Skeletal muscle satellite cell (primary cell): ENCODE measurements around the gene AP5S1.

Experiments
- H3K27me3 ChIP-seq: 2 replicates; pipeline ENCODE4 v1.7.0; 2013; ENCODE audit warnings: low read length; ENCODE audit not compliant: control insufficient read depth, insufficient read depth
- H3K36me3 ChIP-seq: 2 replicates; pipeline ENCODE4 v1.7.0; 2013; ENCODE audit warnings: mild to moderate bottlenecking, control low read depth, low read length; ENCODE audit not compliant: insufficient read depth
- H3K4me1 ChIP-seq: 2 replicates; pipeline ENCODE4 v1.7.0; 2013; ENCODE audit warnings: low read length; ENCODE audit not compliant: control insufficient read depth, insufficient read depth
- H3K4me2 ChIP-seq: 2 replicates; pipeline ENCODE4 v1.7.0; 2013; ENCODE audit warnings: mild to moderate bottlenecking, low read length
- H3K4me3 ChIP-seq: 2 replicates; pipeline ENCODE4 v1.7.0; 2013; ENCODE audit warnings: low read length
- H3K9ac ChIP-seq: 2 replicates; pipeline ENCODE4 v1.7.0; 2013; ENCODE audit warnings: mild to moderate bottlenecking, low read depth, low read length, moderate library complexity
- H3K9me3 ChIP-seq: replicated peaks from 2 replicates; pipeline ENCODE4 v1.7.0; 2013; ENCODE audit warnings: mild to moderate bottlenecking, control low read depth, low read length

The AP5S1 gene

DNA sequence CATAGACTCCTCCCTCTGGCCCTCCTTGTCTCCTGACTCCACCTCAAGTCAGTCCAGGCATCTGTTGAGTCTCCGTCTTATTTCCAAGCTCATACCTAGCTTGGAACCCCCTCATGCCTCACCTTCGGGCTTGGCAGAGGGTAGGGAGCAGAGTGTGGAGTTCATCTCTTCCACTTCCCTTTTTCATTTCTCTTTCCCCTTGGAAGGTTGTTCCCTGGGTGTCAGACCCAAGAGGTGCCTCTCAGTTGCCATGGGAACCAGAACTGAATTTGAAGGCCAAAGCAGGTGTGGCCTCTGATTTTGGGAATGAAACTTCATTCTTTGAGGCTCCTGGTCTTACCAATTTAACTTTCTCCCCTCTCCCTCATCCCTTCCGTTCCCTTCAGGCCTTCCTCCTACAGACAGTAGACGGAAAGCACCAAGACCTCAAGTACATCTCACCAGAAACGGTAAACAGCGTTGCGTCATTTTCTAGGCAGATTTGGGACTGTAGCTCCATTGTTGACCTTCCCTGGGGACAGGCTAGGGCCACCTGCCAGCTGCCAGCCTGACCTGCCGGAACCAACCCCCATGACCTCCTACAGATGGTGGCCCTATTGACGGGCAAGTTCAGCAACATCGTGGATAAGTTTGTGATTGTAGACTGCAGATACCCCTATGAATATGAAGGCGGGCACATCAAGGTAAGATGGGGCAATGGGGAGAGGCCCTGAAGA is 17.7 kb upstream of the AP5S1 start:
- H3K4me3 ChIP-seq = no peak overlapping the region
- no peak overlapping the region for H3K9ac ChIP-seq
- no peaks in the 10 kb centered on the region for H3K27me3 ChIP-seq
- H3K9me3 ChIP-seq = no peaks in the 10 kb centered on the region
- H3K4me2 ChIP-seq = no peak overlapping the region
- peaks cover 55% of the 10 kb centered on the region for H3K4me1 ChIP-seq
- H3K36me3 ChIP-seq = peaks cover 85% of the 10 kb centered on the region

DNA sequence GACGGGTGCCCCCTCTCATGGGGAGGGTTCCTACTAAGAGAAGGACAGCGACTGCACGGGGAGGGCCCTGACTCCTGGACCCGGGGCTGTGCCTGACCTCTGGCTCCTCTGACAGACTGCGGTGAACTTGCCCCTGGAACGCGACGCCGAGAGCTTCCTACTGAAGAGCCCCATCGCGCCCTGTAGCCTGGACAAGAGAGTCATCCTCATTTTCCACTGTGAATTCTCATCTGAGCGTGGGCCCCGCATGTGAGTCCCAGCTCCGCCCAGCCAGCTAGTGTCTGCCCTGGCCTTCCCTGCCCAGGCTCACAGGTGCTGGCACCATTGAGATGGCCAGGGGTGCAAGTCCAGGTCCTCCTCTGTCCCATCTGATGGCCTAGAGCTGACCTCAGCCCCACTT is 17.1 kb upstream of the AP5S1 start:
- H3K27me3 ChIP-seq = no peaks in the 10 kb centered on the region
- H3K4me1 ChIP-seq = peaks cover 55% of the 10 kb centered on the region
- H3K9ac ChIP-seq = no peak overlapping the region
- H3K4me2 ChIP-seq = no peak overlapping the region
- no peaks in the 10 kb centered on the region for H3K9me3 ChIP-seq
- H3K36me3 ChIP-seq = peaks cover 82% of the 10 kb centered on the region
- H3K4me3 ChIP-seq = no peak overlapping the region

DNA sequence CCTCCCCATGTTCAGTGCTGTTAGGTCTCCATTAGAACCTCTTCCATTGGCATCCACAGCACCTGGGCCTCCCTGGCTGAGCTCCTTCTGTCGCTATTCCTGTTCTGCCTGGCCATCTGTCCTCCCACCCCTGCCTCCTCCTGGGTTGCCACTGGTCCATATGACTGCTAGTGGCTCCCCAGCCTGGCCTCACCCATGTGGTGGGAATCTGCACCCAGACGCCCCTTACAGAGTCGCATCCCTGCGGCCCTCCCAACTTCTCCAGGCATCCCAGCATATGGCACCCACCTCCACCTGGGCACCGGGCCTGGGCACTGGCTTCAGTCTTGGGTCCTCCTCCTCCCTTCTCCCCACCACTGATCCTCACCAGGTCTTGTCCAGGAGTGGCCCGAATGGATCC is 16.5 kb upstream of the AP5S1 start:
- H3K9ac ChIP-seq = no peak overlapping the region

DNA sequence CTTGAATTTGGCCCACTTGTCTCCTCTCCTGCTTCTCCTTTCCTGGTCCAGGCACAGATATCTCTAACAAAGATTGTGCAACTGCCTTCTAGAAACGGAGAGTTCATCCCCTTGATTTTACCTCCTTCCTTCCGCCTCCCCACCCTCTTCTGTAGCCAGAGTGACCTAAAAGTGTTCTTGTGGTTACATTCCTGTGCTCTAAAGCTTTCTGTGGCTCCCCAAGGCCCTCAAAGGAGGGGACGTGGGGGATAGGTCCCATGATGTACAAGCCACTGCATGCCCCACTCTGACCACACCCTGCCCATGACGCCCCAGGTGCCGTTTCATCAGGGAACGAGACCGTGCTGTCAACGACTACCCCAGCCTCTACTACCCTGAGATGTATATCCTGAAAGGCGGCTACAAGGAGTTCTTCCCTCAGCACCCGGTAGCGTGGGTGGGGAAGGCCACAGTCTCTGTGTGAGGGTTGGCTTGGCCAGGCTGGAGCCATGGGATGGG is 16.0 kb upstream of the AP5S1 start:
- Histone ChIP-seq H3K4me3 (no peak overlapping the region), H3K9me3 (no peaks in the 10 kb centered on the region), H3K4me1 (peaks cover 47% of the 10 kb centered on the region), H3K27me3 (no peaks in the 10 kb centered on the region), H3K9ac (no peak overlapping the region), H3K4me2 (no peak overlapping the region), H3K36me3 (peaks cover 72% of the 10 kb centered on the region)

More for the DNA sequence above, 16.5 kb upstream of the AP5S1 start:
- Histone ChIP-seq H3K27me3 (no peaks in the 10 kb centered on the region), H3K4me2 (no peak overlapping the region), H3K4me3 (no peak overlapping the region), H3K36me3 (peaks cover 77% of the 10 kb centered on the region), H3K4me1 (peaks cover 51% of the 10 kb centered on the region), H3K9me3 (no peaks in the 10 kb centered on the region)

DNA sequence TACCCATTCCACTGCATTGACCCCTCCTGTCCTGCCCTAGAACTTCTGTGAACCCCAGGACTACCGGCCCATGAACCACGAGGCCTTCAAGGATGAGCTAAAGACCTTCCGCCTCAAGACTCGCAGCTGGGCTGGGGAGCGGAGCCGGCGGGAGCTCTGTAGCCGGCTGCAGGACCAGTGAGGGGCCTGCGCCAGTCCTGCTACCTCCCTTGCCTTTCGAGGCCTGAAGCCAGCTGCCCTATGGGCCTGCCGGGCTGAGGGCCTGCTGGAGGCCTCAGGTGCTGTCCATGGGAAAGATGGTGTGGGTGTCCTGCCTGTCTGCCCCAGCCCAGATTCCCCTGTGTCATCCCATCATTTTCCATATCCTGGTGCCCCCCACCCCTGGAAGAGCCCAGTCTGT is 15.6 kb upstream of the AP5S1 start:
- no peaks in the 10 kb centered on the region for H3K9me3 ChIP-seq
- H3K4me1 ChIP-seq = peaks cover 42% of the 10 kb centered on the region
- H3K4me2 ChIP-seq = no peak overlapping the region
- no peak overlapping the region for H3K9ac ChIP-seq
- H3K27me3 ChIP-seq = no peaks in the 10 kb centered on the region
- H3K4me3 ChIP-seq = no peak overlapping the region
- H3K36me3 ChIP-seq = peaks cover 68% of the 10 kb centered on the region

DNA sequence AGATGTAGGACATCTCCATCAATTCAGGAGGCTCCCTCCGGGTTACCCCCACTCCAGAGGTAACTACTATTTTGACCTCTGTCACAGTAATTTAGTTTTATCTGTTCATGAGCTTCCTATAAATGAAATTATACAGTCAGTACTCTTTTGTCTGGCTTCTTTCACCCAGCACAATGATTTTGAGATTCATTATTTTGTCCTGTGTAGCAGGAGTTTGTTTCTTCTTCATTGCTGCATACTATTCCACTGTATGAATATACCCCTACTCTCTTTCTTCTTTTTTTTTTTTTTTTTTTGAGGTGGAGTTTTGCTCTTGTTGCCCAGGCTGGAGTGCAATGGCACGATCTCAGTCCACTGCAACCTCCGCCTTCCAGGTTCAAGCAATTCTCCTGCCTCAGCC is 11.8 kb upstream of the AP5S1 start:
- peaks cover 63% of the 10 kb centered on the region for H3K4me1 ChIP-seq
- H3K4me2 ChIP-seq = peak overlapping the region; percentile 17
- H3K4me3 ChIP-seq = no peak overlapping the region
- H3K9me3 ChIP-seq = no peaks in the 10 kb centered on the region
- peak overlapping the region; percentile 81 for H3K9ac ChIP-seq
- no peaks in the 10 kb centered on the region for H3K27me3 ChIP-seq
- peaks cover 32% of the 10 kb centered on the region for H3K36me3 ChIP-seq

DNA sequence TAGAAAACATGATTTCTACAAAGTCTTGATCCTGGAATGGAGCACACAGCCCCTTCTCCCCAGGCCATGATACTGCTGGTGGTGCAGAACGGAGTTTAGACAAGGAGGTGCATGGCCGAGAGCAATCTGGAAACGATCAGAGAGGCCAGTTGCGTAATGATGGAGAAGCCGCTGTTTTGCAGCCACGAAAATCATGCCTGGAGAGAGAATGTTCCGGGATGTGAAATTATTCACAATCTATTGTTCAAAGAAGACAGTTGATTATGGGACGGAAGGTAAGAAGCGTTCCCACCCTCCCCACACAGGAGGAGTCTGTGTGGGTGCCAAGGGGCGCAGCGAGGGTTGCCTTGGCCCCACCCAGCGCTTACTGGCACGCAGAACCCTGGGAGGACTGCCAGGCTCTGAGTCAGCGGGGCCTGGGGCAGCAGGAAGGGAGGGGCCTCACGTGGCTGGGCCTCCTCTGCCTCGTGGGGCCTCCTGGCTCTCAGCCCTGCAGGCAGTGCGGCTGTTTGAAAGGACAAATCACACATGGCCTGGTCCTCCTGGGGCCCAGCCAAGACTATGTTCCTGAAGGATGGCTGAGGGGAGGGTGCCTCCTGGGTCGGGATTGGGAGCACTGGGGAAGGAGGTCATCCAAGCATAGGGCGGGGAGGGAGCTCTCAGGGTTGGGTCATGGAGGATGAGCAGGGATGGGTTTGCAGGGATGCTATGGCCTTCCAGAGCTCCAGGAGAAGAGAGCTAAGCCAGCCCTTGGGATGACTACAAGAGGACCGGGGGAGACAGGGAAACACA is 8.7 kb upstream of the AP5S1 start:
- Histone ChIP-seq H3K9me3 (no peaks in the 10 kb centered on the region), H3K27me3 (no peaks in the 10 kb centered on the region), H3K4me1 (peaks cover 40% of the 10 kb centered on the region), H3K36me3 (peaks cover under 1% of the 10 kb centered on the region), H3K4me2 (peak overlapping the region; percentile 76), H3K9ac (peak overlapping the region; percentile 81), H3K4me3 (peak overlapping the region; percentile 58)

DNA sequence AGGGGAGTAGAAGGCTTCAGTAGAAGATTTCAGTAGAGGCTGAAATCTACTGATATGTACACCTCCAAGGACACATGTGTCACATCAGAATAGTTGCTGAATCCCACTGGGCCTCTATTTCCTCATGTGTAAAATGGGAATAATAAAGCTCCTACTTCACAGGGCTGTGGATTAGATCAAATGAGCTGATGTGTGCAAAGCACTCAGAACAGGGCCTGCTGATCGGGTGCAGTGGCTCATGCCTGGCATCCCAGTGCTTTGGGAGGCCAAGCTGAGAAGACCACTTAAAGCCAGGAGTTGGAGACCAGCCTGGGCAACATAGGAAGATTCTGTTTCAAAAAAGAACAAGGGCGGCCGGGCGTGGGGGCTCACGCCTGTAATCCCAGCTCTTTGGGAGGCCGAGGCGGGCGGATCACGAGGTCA is 8.1 kb upstream of the AP5S1 start:
- peak overlapping the region; percentile 10 for H3K9ac ChIP-seq
- peaks cover 34% of the 10 kb centered on the region for H3K4me1 ChIP-seq

DNA sequence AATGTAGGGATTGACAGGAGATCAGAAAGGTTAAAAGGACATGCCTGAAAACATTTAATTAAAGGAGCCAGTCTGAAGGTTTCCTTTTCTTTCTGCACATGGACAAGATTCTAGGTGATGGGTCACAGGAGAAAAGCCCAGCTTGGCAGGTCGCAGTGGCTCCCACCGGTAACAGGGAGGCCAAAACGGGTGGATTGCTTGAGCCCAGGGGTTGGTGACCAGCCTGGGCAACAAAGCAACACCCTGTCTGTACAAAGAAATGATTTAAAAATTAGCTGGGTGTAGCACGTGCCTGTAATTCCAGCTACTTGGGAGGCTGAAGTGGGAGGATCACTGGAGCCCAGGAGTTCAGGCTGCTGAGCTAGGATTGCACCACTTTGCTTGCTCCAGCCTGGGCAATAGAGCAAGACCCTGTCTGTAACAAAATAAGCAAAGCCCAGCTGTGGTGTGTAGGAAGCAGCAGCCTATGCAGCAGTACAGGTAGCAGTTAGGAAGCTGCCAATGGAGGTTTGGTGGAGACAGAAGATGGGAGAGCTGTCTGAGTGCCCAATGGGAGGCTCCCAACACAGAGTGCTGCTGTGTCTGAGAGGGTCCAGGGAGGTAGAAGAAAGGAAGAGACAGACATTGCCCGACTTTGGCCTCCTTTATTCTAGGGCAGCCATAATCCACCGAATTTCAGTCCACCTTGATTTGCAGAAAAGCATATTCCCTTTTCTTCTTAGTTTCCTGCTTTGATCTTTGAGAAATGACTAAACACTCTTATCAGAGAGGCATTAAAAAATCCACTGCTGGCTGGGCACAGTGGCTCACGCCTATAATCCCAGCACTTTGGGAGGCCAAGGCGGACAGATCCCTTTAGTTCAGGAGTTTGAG is 7.1 kb upstream of the AP5S1 start:
- H3K4me3 ChIP-seq = no peak overlapping the region
- H3K4me1 ChIP-seq = peaks cover 27% of the 10 kb centered on the region

More for the DNA sequence above, 8.1 kb upstream of the AP5S1 start:
- Histone ChIP-seq H3K9me3 (no peaks in the 10 kb centered on the region), H3K4me3 (no peak overlapping the region), H3K27me3 (no peaks in the 10 kb centered on the region), H3K36me3 (no peaks in the 10 kb centered on the region), H3K4me2 (peak overlapping the region; percentile 39)

DNA sequence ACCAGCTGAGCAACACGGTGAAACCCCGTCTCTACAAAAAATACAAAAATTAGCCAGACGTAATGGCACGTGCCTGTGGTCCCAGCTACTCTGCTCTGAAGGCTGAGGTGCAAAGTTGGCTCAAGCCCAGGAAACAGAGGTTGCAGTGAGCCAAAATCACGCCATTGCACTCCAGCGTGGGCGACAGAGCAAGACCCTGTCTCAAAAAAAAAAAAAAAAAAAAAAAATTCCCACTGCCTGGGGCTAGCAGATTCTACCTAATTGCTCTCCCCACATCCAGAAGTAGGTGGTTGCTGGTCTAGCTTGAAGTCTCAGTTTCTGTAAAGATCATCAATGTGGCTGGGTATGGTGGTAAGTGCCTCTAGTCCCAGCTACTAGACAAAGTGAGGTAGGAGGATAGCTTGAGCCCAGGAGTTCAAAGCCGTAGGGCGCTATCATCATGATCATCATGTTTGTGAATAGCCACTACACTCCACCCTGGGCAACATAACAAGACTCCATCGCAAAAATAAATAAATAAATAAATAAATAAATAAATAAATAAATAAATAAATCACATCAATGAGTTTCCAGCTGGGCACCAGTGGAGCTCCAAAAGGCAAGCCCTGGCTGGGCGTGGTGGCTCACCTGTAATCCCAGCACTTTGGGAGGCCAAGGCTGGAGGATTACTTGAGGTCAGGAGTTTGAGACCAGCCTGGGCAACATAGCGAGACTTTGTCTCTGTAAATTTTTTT is 6.3 kb upstream of the AP5S1 start:
- no peaks in the 10 kb centered on the region for H3K9me3 ChIP-seq
- H3K27me3 ChIP-seq = no peaks in the 10 kb centered on the region
- H3K36me3 ChIP-seq = no peaks in the 10 kb centered on the region
- no peak overlapping the region for H3K4me2 ChIP-seq
- H3K4me1 ChIP-seq = peaks cover 31% of the 10 kb centered on the region
- H3K4me3 ChIP-seq = no peak overlapping the region
- no peak overlapping the region for H3K9ac ChIP-seq

More for the DNA sequence above, 7.1 kb upstream of the AP5S1 start:
- H3K27me3 ChIP-seq = no peaks in the 10 kb centered on the region
- no peaks in the 10 kb centered on the region for H3K9me3 ChIP-seq
- H3K4me2 ChIP-seq = no peak overlapping the region
- H3K9ac ChIP-seq = no peak overlapping the region
- H3K36me3 ChIP-seq = no peaks in the 10 kb centered on the region
